Astrocyte (in vitro differentiated cells and primary cell): ENCODE measurements around the gene ZBTB7C. TPM values are rescaled to one million over a fixed set of nuclear protein-coding genes. Genes with fewer than 3 reads are reported as not detected.

Source experiments
- DNase-seq: peaks from one replicate; pipeline ENCODE4 v3.0.0-alpha.2; 2010; ENCODE audit warnings: low read depth
- FAIRE-seq: peaks from 2 replicates; lab custom pipeline; 2011; peaks lifted over from hg19 to GRCh38; lab: Jason Lieb, UNC
- H2AFZ ChIP-seq: 2 replicates; pipeline ENCODE4 v1.6.0; 2012; ENCODE audit warnings: low read depth, low read length, inconsistent platforms
- H3K27ac ChIP-seq: 2 replicates; pipeline ENCODE4 v1.5.1; 2011; ENCODE audit warnings: low read depth, low read length, inconsistent platforms
- H3K27me3 ChIP-seq: 2 replicates; pipeline ENCODE4 v1.6.0; 2011; ENCODE audit warnings: low read length, inconsistent platforms; ENCODE audit not compliant: insufficient read depth
- H3K36me3 ChIP-seq: 2 replicates; pipeline ENCODE4 v1.5.1; 2011; ENCODE audit warnings: low read length, inconsistent platforms; ENCODE audit not compliant: insufficient read depth
- H3K4me1 ChIP-seq: 2 replicates; pipeline ENCODE4 v1.5.1; 2011; ENCODE audit warnings: low read length, inconsistent platforms; ENCODE audit not compliant: insufficient read depth
- H3K4me2 ChIP-seq: 2 replicates; pipeline ENCODE4 v1.6.0; 2012; ENCODE audit warnings: low read length, inconsistent platforms
- H3K4me3 ChIP-seq: 2 replicates; pipeline ENCODE4 v1.5.1; 2011; ENCODE audit warnings: low read depth, mild to moderate bottlenecking, low read length, inconsistent platforms; ENCODE audit not compliant: insufficient read depth
- H3K79me2 ChIP-seq: 2 replicates; pipeline ENCODE4 v1.6.0; 2012; ENCODE audit warnings: mild to moderate bottlenecking, low read length, inconsistent platforms; ENCODE audit not compliant: insufficient read depth
- H3K9ac ChIP-seq: 2 replicates; pipeline ENCODE4 v1.6.0; 2012; ENCODE audit warnings: mild to moderate bottlenecking, low read length, inconsistent platforms
- H3K9me3 ChIP-seq: 2 replicates; pipeline ENCODE4 v1.5.1; 2012; ENCODE audit warnings: low read depth, mild to moderate bottlenecking, low read length, inconsistent platforms; ENCODE audit not compliant: insufficient read depth
- H4K20me1 ChIP-seq: 2 replicates; pipeline ENCODE4 v1.6.0; 2012; ENCODE audit warnings: low read length, inconsistent platforms; ENCODE audit not compliant: insufficient read depth
- H3K27ac Mint-ChIP-seq: one replicate; pipeline ENCODE4 v1.8.0; 2021; ENCODE audit warnings: mild to moderate bottlenecking, mixed read lengths; ENCODE audit not compliant: unreplicated experiment
- H3K27me3 Mint-ChIP-seq: one replicate; pipeline ENCODE4 v1.8.0; 2021; ENCODE audit warnings: low read depth, mixed read lengths; ENCODE audit not compliant: unreplicated experiment
- H3K36me3 Mint-ChIP-seq: one replicate; pipeline ENCODE4 v1.8.0; 2021; ENCODE audit warnings: low read depth, mixed read lengths; ENCODE audit not compliant: unreplicated experiment
- H3K4me1 Mint-ChIP-seq: one replicate; pipeline ENCODE4 v1.8.0; 2021; ENCODE audit warnings: low read depth, mixed read lengths; ENCODE audit not compliant: unreplicated experiment
- H3K4me3 Mint-ChIP-seq: one replicate; pipeline ENCODE4 v1.8.0; 2021; ENCODE audit warnings: mild to moderate bottlenecking, moderate library complexity, mixed read lengths; ENCODE audit not compliant: unreplicated experiment
- H3K9me3 Mint-ChIP-seq: one replicate; pipeline ENCODE4 v1.8.0; 2021; ENCODE audit warnings: mild to moderate bottlenecking, mixed read lengths; ENCODE audit not compliant: unreplicated experiment
- CTCF ChIP-seq: IDR thresholded peaks from 2 replicates; pipeline ENCODE4 v1.5.1; 2011; ENCODE audit warnings: low read depth, mild to moderate bottlenecking, inconsistent platforms, low read length, moderate library complexity; ENCODE audit not compliant: insufficient read depth
- EZH2 ChIP-seq: IDR thresholded peaks from 2 replicates; pipeline ENCODE4 v1.6.1; 2012; ENCODE audit warnings: mild to moderate bottlenecking, low read length, inconsistent platforms; ENCODE audit not compliant: insufficient read depth
- total RNA-seq: library from RNA; stranded (reverse); gene quantifications from 2 replicates; pipeline ENCODE4 v1.2.1, GENCODE V29; 2021

ZBTB7C gene
- total RNA-seq, 1 donor from 2014 or later, result 1.0 TPM

GRCh38 chr18:48166336-48166875, 242.8 kb downstream of the ZBTB7C start:
- no peaks in the 10 kb centered on the region for H4K20me1 ChIP-seq
- H3K9ac ChIP-seq, result no peak overlapping the region
- DNase-seq (no peak), FAIRE-seq (no peak)
- peaks cover 2% of the 10 kb centered on the region for H3K36me3 Mint-ChIP-seq
- H3K4me1 Mint-ChIP-seq, result peaks cover 5% of the 10 kb centered on the region
- no peaks in the 10 kb centered on the region for H3K9me3 Mint-ChIP-seq
- H3K4me1 ChIP-seq, result peaks cover 5% of the 10 kb centered on the region
- no peak overlapping the region for H3K4me3 Mint-ChIP-seq
- H3K27ac Mint-ChIP-seq, result no peak overlapping the region
- no peak overlapping the region for H2AFZ ChIP-seq
- H3K27ac ChIP-seq, result no peak overlapping the region
- peaks cover 54% of the 10 kb centered on the region for H3K27me3 Mint-ChIP-seq
- no peak overlapping the region for H3K4me3 ChIP-seq
- no peaks in the 10 kb centered on the region for H3K36me3 ChIP-seq
- H3K9me3 ChIP-seq, result no peaks in the 10 kb centered on the region
- H3K79me2 ChIP-seq, result no peaks in the 10 kb centered on the region
- H3K4me2 ChIP-seq, result no peak overlapping the region
- TF ChIP-seq CTCF, result no peak
- no peak for TF ChIP-seq EZH2
- peaks cover 7% of the 10 kb centered on the region for H3K27me3 ChIP-seq

- H2AFZ ChIP-seq, result no peak overlapping the region
- no peak overlapping the region for H3K4me3 ChIP-seq
- Mint-ChIP-seq H3K27ac (no peak overlapping the region), H3K27me3 (peaks cover 48% of the 10 kb centered on the region), H3K4me1 (peaks cover 5% of the 10 kb centered on the region), H3K36me3 (peaks cover 2% of the 10 kb centered on the region), H3K4me3 (no peak overlapping the region), H3K9me3 (no peaks in the 10 kb centered on the region)
- H3K4me1 ChIP-seq, result peaks cover 5% of the 10 kb centered on the region
- no peak overlapping the region for H3K27ac ChIP-seq
- H3K9me3 ChIP-seq, result no peaks in the 10 kb centered on the region
- no peak for FAIRE-seq
- no peak overlapping the region for H3K9ac ChIP-seq
- H3K4me2 ChIP-seq, result no peak overlapping the region
- no peak for TF ChIP-seq EZH2
- no peak for TF ChIP-seq CTCF
- no peak for DNase-seq
- H3K36me3 ChIP-seq, result no peaks in the 10 kb centered on the region
- no peaks in the 10 kb centered on the region for H4K20me1 ChIP-seq
- H3K27me3 ChIP-seq, result peaks cover 7% of the 10 kb centered on the region
- H3K79me2 ChIP-seq, result no peaks in the 10 kb centered on the region
Observed at GRCh38 chr18:48165111-48165866, 243.9 kb downstream of the ZBTB7C start.

- peaks cover 5% of the 10 kb centered on the region for H3K4me1 ChIP-seq
- no peak overlapping the region for H3K4me3 Mint-ChIP-seq
- FAIRE-seq, result no peak
Observed at GRCh38 chr18:48164701-48165100, 244.5 kb downstream of the ZBTB7C start.

More at GRCh38 chr18:48164701-48165100, 244.5 kb downstream of the ZBTB7C start:
- H4K20me1 ChIP-seq, result no peaks in the 10 kb centered on the region
- no peak overlapping the region for H2AFZ ChIP-seq
- no peak overlapping the region for H3K9ac ChIP-seq
- Mint-ChIP-seq H3K4me1 (peaks cover 5% of the 10 kb centered on the region), H3K9me3 (no peaks in the 10 kb centered on the region), H3K27ac (no peak overlapping the region), H3K36me3 (peaks cover 2% of the 10 kb centered on the region), H3K27me3 (peaks cover 47% of the 10 kb centered on the region)
- DNase-seq, result no peak
- TF ChIP-seq CTCF, result no peak
- TF ChIP-seq EZH2, result no peak
- H3K4me3 ChIP-seq, result no peak overlapping the region
- no peak overlapping the region for H3K4me2 ChIP-seq
- H3K9me3 ChIP-seq, result no peaks in the 10 kb centered on the region
- H3K36me3 ChIP-seq, result no peaks in the 10 kb centered on the region
- H3K27me3 ChIP-seq, result peaks cover 4% of the 10 kb centered on the region
- no peak overlapping the region for H3K27ac ChIP-seq
- H3K79me2 ChIP-seq, result no peaks in the 10 kb centered on the region
